Lower leg skin (tissue), 4 donors: ENCODE results near the gene CGB2. TPM values are rescaled to one million over a fixed set of nuclear protein-coding genes. Genes with fewer than 3 reads are reported as not detected.
"Not testable (repeated sequence)": the region's sequence is repeated elsewhere in the genome, so short reads cannot be mapped to it uniquely, and the experiment has no call there.

ENCODE experiments used
- DNase-seq, 2 donors: peaks; one replicate each; pipeline ENCODE4 v3.0.0-alpha.2; 2019; ENCODE audit warnings: low spot score in 2 of 2
- H3K4me3 ChIP-seq: fragments of 200-600 bp; sonication (generic); 2 replicates; pipeline ENCODE4 v1.5.1; 2017; ENCODE audit warnings: mild to moderate bottlenecking, low read depth; ENCODE audit not compliant: poor library complexity, severe bottlenecking
- CTCF ChIP-seq, 3 donors: fragments of 450-650 bp; IDR thresholded peaks; one replicate each; pipeline ENCODE4 v1.5.1; 2016; ENCODE audit warnings: antibody characterized with exemption in 3 of 3, mild to moderate bottlenecking in 3 of 3, moderate library complexity in 2 of 3
- POLR2A ChIP-seq, 2 donors: fragments of 450-650 bp; IDR thresholded peaks; one replicate each; pipeline ENCODE4 v1.6.1; 2016 to 2017; ENCODE audit warnings: antibody characterized with exemption in 2 of 2, mild to moderate bottlenecking in 1 of 2, moderate library complexity in 1 of 2
- WGBS, 2 donors: methylation state at CpG; one replicate each; pipeline ENCODE4 v1.1.5; 2018; 5-methylcytosine and 5-hydroxymethylcytosine counted together
- intact Hi-C: fragments of 100-400 bp; cut with DNase I; formaldehyde crosslinking; loops from one replicate; pipeline ENCODE4 v1.15.0; 2023; ENCODE audit warnings: low total_unique reads
- total RNA-seq, 4 donors: library from RNA; depleted of rRNA; stranded (reverse); fragments of >200 nt; gene quantifications; one replicate each; pipeline ENCODE4 v1.1.0, GENCODE V29; 2016

Gene CGB2
- total RNA-seq: not detected

- H3K4me3 ChIP-seq, intact Hi-C loops, DNase-seq: not testable (repeated sequence)
- WGBS, 2 donors: 25 to 32% methylated on average over 28 of the region's 28 CpGs
Measured at GRCh38 chr19:49031642-49032301, at the start of gene CGB2. TSS of gene CGB2 (plus strand) at chr19:49031890. CDS start at chr19:49032096, 206 bp downstream.

DNA sequence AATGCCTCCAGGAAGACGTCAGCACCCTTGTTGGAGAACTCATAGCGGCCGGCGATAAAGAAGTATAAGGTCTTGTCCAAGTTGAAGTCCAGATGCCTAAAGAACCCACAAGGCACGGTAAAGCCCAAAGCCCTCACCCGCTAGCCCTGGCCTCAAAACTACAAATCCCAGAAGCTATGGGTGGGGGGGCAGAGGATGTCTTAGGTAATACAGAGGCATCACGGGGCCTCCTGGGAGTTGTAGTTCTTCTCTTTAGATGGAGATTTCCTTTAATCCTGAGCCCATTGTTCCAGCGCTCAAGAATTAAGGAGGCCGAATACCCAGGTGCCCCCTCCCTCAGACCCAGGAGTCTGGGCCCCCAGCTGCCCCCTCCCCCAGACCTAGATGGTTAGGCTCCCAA lies 49.4 kb upstream of the CGB2 start:
- 87 to 97% methylated on average over 9 of the region's 9 CpGs for WGBS, 2 donors
- TF ChIP-seq POLR2A (IDR thresholded peaks at IDR 0.05) (no peak), CTCF (IDR thresholded peaks at IDR 0.05) (no peak)
- H3K4me3 ChIP-seq: no peak overlapping the region
- DNase-seq: no peak
- intact Hi-C loops: no loop called here

GRCh38 chr19:48985711-48986110 lies 46.0 kb upstream of the CGB2 start:
- no peak overlapping the region for H3K4me3 ChIP-seq
- intact Hi-C loops: no loop called here
- no peak for TF ChIP-seq CTCF (IDR thresholded peaks at IDR 0.05)
- TF ChIP-seq POLR2A (IDR thresholded peaks at IDR 0.05): no peak
- 91 to 94% methylated on average over 13 of the region's 13 CpGs for WGBS, 2 donors
- DNase-seq: no peak

GRCh38 chr19:48986211-48986610 lies 45.5 kb upstream of the CGB2 start:
- intact Hi-C loops: no loop called here
- WGBS, 2 donors: 93 to 94% methylated on average over 3 of the region's 3 CpGs
- H3K4me3 ChIP-seq: no peak overlapping the region
- TF ChIP-seq CTCF (IDR thresholded peaks at IDR 0.05): no peak
- no peak for TF ChIP-seq POLR2A (IDR thresholded peaks at IDR 0.05)
- DNase-seq: no peak

GRCh38 chr19:48987323-48987722 lies 44.4 kb upstream of the CGB2 start:
- TF ChIP-seq POLR2A (IDR thresholded peaks at IDR 0.05) (no peak), CTCF (IDR thresholded peaks at IDR 0.05) (no peak)
- H3K4me3 ChIP-seq: no peak overlapping the region
- DNase-seq: no peak
- intact Hi-C loops: no loop called here
- WGBS, 2 donors: 86 to 91% methylated on average over 7 of the region's 7 CpGs

GRCh38 chr19:48988286-48988685 lies 43.4 kb upstream of the CGB2 start:
- TF ChIP-seq CTCF (IDR thresholded peaks at IDR 0.05) (no peak), POLR2A (IDR thresholded peaks at IDR 0.05) (no peak)
- DNase-seq: no peak
- H3K4me3 ChIP-seq: no peak overlapping the region
- intact Hi-C loops: no loop called here
- WGBS, 2 donors: 97% methylated on average over 7 of the region's 7 CpGs
